Parathyroid adenoma (tissue), 2 donors: ENCODE data around the gene OR8G1.

Source experiments
- H2AFZ ChIP-seq: fragments of 300-600 bp; sonication (generic); one replicate; pipeline ENCODE4 v1.7.0; 2017; ENCODE audit warnings: antibody characterized with exemption, mild to moderate bottlenecking
- H3K27ac ChIP-seq: fragments of 300-600 bp; sonication (generic); one replicate; pipeline ENCODE4 v1.7.0; 2017
- H3K27me3 ChIP-seq: fragments of 300-600 bp; sonication (generic); one replicate; pipeline ENCODE4 v1.7.0; 2017; ENCODE audit warnings: low read length; ENCODE audit not compliant: control insufficient read depth, insufficient read depth
- H3K36me3 ChIP-seq: fragments of 300-600 bp; sonication (generic); one replicate; pipeline ENCODE4 v1.7.0; 2017; ENCODE audit warnings: low read length; ENCODE audit not compliant: control insufficient read depth, insufficient read depth
- H3K4me1 ChIP-seq: fragments of 300-600 bp; sonication (generic); one replicate; pipeline ENCODE4 v1.7.0; 2017; ENCODE audit warnings: control low read depth
- H3K4me2 ChIP-seq: fragments of 300-600 bp; sonication (generic); one replicate; pipeline ENCODE4 v1.7.0; 2017; ENCODE audit warnings: low read length
- H3K4me3 ChIP-seq: fragments of 300-600 bp; sonication (generic); one replicate; pipeline ENCODE4 v1.7.0; 2017; ENCODE audit warnings: low read depth, low read length
- H3K79me2 ChIP-seq: fragments of 300-600 bp; sonication (generic); one replicate; pipeline ENCODE4 v1.7.0; 2017; ENCODE audit warnings: control low read depth
- H3K9ac ChIP-seq: fragments of 300-600 bp; sonication (generic); one replicate; pipeline ENCODE4 v1.7.0; 2017; ENCODE audit warnings: mild to moderate bottlenecking
- H3K9me3 ChIP-seq: fragments of 300-600 bp; sonication (generic); one replicate; pipeline ENCODE4 v1.7.0; 2017; ENCODE audit warnings: low read length; ENCODE audit not compliant: control insufficient read depth
- CTCF ChIP-seq: fragments of 300-600 bp; sonication (generic); IDR thresholded peaks from one replicate; pipeline ENCODE4 v1.7.0; 2017; ENCODE audit warnings: antibody characterized with exemption, mild to moderate bottlenecking
- donor health status: primary hyperparathyroidism.

The OR8G1 gene

GRCh38 chr11:124285610-124286344 is 44.9 kb downstream of the OR8G1 start:
- H3K4me2 ChIP-seq, result no peak overlapping the region
- H3K79me2 ChIP-seq, result no peaks in the 10 kb centered on the region
- H2AFZ ChIP-seq, result no peak overlapping the region
- no peak overlapping the region for H3K27ac ChIP-seq
- no peak for TF ChIP-seq CTCF
- no peak overlapping the region for H3K4me3 ChIP-seq
- no peaks in the 10 kb centered on the region for H3K27me3 ChIP-seq
- H3K4me1 ChIP-seq, result no peaks in the 10 kb centered on the region
- no peaks in the 10 kb centered on the region for H3K36me3 ChIP-seq
- H3K9ac ChIP-seq, result no peak overlapping the region
- no peaks in the 10 kb centered on the region for H3K9me3 ChIP-seq

- H3K4me2 ChIP-seq, result no peak overlapping the region
- TF ChIP-seq CTCF, result no peak
- H3K79me2 ChIP-seq, result no peaks in the 10 kb centered on the region
These were observed 53.8 kb downstream of the OR8G1 start for GRCh38 chr11:124294687-124295086.

GRCh38 chr11:124296016-124296415 is 55.1 kb downstream of the OR8G1 start:
- no peak overlapping the region for H3K9ac ChIP-seq
- no peaks in the 10 kb centered on the region for H3K27me3 ChIP-seq
- H3K79me2 ChIP-seq, result no peaks in the 10 kb centered on the region
- no peak for TF ChIP-seq CTCF
- no peak overlapping the region for H3K4me3 ChIP-seq
- H3K9me3 ChIP-seq, result no peaks in the 10 kb centered on the region
- H3K4me1 ChIP-seq, result no peaks in the 10 kb centered on the region
- H2AFZ ChIP-seq, result no peak overlapping the region
- no peak overlapping the region for H3K4me2 ChIP-seq
- H3K27ac ChIP-seq, result no peak overlapping the region
- H3K36me3 ChIP-seq, result no peaks in the 10 kb centered on the region

More at GRCh38 chr11:124294687-124295086, 53.8 kb downstream of the OR8G1 start:
- no peaks in the 10 kb centered on the region for H3K27me3 ChIP-seq
- no peaks in the 10 kb centered on the region for H3K9me3 ChIP-seq
- H3K9ac ChIP-seq, result no peak overlapping the region
- H3K27ac ChIP-seq, result no peak overlapping the region
- H3K4me3 ChIP-seq, result no peak overlapping the region
- H3K4me1 ChIP-seq, result no peaks in the 10 kb centered on the region
- no peaks in the 10 kb centered on the region for H3K36me3 ChIP-seq
- H2AFZ ChIP-seq, result no peak overlapping the region

- H3K4me3 ChIP-seq, result no peak overlapping the region
- no peaks in the 10 kb centered on the region for H3K9me3 ChIP-seq
- no peak overlapping the region for H3K27ac ChIP-seq
- H2AFZ ChIP-seq, result no peak overlapping the region
- no peaks in the 10 kb centered on the region for H3K27me3 ChIP-seq
- TF ChIP-seq CTCF, result no peak
- H3K9ac ChIP-seq, result no peak overlapping the region
- no peaks in the 10 kb centered on the region for H3K36me3 ChIP-seq
- no peaks in the 10 kb centered on the region for H3K4me1 ChIP-seq
- H3K79me2 ChIP-seq, result no peaks in the 10 kb centered on the region
- H3K4me2 ChIP-seq, result no peak overlapping the region
These were observed 57.0 kb downstream of the OR8G1 start for GRCh38 chr11:124297921-124298320.

- no peak overlapping the region for H3K4me2 ChIP-seq
- H3K9me3 ChIP-seq, result no peaks in the 10 kb centered on the region
- H3K4me3 ChIP-seq, result no peak overlapping the region
- H3K27me3 ChIP-seq, result no peaks in the 10 kb centered on the region
- no peak overlapping the region for H3K9ac ChIP-seq
- no peak overlapping the region for H2AFZ ChIP-seq
- no peak overlapping the region for H3K27ac ChIP-seq
- no peaks in the 10 kb centered on the region for H3K36me3 ChIP-seq
- H3K4me1 ChIP-seq, result no peaks in the 10 kb centered on the region
- TF ChIP-seq CTCF, result no peak
- no peaks in the 10 kb centered on the region for H3K79me2 ChIP-seq
These were observed 60.7 kb downstream of the OR8G1 start for GRCh38 chr11:124301548-124301947.
